Glomerular visceral epithelial cell (primary cell): ENCODE results near the gene TAAR6.
"Not testable (repeated sequence)": the region's sequence is repeated elsewhere in the genome, so short reads cannot be mapped to it uniquely, and the experiment has no call there.

Experiments used
- DNase-seq: peaks from one replicate; pipeline ENCODE4 v3.0.0-alpha.2; 2016; ENCODE audit errors: extremely low spot score

Gene TAAR6, protein sequence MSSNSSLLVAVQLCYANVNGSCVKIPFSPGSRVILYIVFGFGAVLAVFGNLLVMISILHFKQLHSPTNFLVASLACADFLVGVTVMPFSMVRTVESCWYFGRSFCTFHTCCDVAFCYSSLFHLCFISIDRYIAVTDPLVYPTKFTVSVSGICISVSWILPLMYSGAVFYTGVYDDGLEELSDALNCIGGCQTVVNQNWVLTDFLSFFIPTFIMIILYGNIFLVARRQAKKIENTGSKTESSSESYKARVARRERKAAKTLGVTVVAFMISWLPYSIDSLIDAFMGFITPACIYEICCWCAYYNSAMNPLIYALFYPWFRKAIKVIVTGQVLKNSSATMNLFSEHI

DNA sequence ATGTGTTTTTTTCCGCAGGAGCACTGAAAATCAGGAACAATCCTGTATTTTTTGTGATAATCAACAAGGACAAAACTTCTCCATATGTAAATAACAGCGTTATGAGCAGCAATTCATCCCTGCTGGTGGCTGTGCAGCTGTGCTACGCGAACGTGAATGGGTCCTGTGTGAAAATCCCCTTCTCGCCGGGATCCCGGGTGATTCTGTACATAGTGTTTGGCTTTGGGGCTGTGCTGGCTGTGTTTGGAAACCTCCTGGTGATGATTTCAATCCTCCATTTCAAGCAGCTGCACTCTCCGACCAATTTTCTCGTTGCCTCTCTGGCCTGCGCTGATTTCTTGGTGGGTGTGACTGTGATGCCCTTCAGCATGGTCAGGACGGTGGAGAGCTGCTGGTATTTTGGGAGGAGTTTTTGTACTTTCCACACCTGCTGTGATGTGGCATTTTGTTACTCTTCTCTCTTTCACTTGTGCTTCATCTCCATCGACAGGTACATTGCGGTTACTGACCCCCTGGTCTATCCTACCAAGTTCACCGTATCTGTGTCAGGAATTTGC is at the start of gene TAAR6:
Gene TAAR6, plus strand, starts transcription at position 102 of the 557 bp plus-strand sequence. Its CDS starts 0 bp downstream, at position 102.
- no peak for DNase-seq

DNA sequence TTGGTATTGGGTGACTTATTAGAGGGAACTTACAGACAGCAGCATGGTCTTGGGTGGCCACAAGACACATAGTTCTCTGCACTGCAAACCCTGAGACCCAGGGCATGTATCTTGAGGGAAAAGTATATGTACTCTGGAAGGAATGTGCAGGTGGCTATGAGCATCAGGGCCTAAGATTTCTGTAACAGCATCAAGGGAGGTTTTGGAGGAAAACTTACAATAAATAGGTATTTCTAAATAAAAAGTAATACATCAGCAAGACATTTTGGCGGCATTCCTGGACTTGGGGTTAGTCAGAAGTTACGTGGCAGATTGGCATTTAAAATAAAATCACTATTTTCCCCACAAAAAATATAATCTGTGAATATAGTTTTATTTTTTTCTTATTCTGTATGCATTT is 49.2 kb upstream of the TAAR6 start:
- no peak for DNase-seq

DNA sequence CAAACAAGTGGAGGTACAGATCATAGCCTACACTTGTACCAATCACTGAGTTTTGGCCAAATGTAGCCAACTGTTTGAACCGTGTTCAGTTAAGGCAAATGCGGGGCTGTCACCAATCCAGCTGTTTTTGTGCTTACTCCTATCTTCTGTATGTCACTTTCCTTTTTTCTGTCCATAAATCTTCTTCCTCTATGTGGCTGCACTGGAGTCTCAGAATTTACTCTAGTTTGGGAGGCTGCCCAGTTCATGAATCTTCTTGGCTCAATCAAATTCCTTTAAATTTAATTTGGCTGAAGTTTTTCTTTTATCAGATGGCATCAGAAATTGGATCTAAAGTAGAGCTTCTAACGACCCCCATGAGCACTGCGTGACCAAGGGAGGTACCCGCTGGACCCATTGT is 45.5 kb upstream of the TAAR6 start:
- no peak for DNase-seq

DNA sequence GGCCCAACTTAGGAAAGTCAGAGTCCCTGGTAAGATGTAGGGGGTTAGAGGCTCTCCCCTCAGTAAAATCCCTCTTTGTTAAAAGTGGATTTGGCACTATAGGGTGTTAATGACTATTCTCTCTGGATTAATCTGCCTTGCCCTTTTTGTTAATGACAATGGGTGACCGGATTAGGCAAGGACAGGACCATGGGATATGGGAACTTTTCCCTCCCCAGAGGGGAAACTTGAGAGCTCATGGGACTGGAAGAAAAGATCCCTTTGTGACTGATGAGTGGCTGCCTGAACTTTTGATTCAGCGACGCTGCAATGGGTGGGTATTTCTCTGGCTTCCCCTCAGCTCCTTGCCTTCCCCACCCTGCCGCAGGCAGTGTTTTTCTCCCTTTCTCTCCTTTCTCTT is 44.3 kb upstream of the TAAR6 start:
- no peak for DNase-seq

DNA sequence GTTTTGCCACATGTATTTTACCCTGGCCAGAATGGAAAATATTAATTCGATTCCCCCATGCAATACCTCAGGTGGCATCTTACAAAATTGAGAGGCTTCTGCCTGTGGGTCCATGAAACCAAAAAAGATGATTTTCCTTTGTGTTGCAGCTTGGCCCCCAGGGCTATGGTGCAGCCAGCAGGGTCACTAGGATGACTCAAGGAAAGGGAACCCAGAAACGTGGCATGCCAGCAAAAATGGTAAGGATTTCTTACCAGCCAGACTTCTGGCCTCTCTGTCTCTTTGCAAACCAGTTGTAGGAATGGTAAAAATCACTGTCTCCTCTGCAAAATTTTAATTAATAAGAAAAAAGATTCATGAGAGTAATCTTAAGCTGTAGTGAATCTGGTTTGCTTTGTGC is 43.7 kb upstream of the TAAR6 start:
- DNase-seq = no peak

DNA sequence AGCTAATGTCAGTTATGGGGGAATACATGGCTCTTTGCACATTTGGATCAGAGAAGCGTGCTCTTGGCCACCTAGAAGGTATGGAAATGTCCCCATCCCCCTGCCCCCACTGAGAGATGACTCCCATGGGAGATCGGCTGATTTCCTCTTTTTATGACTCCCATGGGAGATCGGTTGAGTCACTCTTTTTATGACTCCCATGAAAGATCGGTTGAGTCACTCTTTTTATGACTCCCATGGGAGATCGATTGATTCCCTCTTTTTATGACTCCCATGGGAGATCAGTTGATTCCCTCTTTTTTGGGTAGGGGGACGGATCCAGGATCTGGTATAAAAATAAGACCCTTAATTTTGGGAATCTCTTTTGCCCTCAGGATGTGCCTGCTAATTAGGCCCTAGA is 42.3 kb upstream of the TAAR6 start:
- no peak for DNase-seq

DNA sequence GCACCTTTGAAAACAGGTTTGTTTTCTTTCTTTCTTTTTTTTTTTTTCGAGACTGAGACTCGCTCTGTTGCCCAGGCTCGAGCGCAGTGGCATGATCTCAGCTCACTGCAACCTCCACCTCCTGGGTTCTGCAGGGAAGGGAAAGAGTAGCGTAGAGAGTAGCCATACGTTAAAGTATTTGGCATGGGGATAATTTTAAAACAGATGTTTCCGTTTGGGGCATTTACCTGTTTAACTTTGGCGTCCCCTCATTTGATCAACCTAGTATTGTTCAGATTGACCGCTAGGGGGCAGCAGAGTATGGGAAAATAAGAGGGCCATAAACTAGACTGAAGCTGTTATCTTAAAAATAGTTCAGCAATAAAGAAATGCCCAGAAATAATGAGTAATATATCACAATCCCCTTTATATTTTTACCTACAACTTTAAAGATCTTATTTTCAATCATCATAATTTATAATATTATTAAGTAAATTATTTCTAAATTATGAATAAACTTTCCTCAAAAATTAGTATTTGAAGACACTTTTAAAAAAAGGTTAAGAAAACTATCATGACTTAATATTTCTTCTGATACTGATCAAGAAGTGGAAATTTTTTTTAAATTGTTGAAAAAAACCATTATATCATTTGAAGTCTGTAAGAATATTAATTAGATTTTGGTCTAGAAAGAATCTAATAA is 39.7 kb upstream of the TAAR6 start:
- peak; percentile 73 for DNase-seq

DNA sequence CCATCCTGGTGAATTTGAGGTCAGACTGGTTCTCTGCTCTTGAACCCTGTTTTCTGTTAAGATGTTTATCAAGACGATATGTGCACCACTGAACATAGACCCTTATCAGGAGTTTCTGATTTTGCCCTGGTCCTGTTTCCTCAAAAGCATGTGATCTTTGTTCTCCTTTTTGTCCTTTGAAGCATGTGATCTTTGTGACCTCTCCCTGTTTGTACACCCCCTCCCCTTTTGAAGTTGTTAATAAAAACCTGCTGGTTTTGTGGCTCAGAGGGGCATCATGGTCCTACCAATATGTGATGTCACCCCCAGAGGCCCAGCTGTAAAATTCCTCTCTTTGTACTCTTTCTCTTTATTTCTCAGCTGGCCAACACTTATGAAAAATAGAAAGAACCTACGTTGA is 35.6 kb upstream of the TAAR6 start:
- not testable (repeated sequence) for DNase-seq

DNA sequence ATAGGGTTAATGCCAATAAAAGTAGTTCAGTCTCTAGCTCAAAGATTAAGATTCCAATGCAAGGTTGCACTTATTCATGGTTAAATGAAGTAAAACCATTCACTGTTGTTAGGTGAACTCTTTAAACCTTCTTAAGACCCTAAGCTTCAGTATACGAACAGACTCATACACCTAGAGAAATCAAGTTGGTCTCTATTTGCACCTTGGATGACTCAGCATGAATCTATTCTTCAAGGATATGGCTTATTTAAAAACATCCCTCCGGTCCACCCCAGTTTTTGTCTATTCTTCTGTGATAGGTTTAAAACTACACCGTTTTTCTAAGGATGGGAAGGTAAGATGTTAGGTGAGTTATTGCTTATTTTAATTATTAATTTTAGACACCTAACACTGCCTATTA is 33.0 kb upstream of the TAAR6 start:
- no peak for DNase-seq

DNA sequence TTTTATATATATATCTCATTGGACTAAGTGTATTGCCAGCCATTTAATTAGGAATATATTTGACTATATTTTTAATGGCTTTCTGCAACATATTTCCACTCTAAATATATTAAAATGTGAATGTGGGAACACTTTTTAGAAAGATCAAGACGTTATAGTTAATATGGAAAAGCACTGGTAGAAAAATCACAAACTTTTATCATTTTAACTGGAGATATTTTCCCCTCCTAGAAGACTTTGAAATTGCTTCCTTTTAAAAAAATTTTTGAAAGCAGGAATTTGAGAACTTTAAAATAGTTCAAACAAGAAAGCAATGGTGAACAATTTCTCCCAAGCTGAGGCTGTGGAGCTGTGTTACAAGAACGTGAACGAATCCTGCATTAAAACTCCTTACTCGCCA is 32.1 kb upstream of the TAAR6 start, which contains the start of gene TAAR9:
Gene TAAR9, plus strand, starts transcription at position 301 of the 400 bp plus-strand sequence. Its CDS starts 13 bp downstream, at position 314.
- DNase-seq = no peak

DNA sequence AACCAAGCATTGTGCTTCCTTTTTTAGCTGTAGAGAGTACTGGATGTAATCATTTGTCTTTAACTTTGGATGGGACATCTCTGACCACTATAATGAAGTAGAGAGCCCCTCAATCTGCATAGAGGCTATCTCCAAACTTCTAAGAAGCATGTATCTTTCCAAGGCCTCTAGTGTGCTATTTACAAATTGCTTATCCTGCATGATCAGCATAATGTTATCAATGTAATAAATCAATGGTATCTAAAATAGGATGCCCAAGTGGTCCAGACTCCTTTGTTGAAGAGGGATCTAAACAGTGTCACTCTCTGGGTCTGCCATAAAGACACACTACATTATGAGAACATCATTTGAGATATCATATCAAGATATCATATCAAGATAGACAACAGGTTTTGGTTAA is 25.3 kb upstream of the TAAR6 start:
- DNase-seq = no peak

DNA sequence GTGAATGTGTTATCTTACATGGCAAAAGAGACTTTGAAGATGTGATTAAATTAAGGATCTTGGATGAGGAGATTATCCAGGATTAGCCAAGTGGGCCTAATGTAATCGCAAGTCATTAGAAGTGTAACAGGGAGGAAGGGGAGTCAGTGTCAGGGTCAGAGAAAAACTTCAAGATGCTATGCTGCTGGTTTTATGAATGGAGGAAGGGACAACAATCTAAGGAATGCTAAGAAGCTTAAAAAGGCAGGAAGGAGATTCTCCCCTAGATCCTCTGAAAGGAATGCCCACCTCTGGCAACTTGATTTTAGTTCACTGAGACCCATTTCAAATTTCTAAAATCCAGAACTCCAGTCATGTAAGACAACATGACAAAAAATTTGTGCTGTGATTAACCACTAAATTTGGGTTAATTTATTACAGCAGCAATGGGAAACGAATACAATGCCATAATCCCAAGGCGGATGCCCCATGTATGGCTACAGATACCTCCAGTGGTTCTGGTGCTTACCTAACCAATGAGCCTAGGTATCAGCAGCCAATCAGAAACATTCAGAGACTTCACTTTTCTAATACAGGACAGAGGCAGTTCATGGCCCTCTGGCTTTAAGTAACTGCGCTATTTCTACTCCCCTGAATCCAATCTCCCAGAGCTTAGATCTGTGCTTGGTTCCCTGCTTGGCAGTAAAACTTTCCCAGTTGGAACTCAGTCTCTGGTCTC is 21.2 kb upstream of the TAAR6 start:
- DNase-seq = no peak

DNA sequence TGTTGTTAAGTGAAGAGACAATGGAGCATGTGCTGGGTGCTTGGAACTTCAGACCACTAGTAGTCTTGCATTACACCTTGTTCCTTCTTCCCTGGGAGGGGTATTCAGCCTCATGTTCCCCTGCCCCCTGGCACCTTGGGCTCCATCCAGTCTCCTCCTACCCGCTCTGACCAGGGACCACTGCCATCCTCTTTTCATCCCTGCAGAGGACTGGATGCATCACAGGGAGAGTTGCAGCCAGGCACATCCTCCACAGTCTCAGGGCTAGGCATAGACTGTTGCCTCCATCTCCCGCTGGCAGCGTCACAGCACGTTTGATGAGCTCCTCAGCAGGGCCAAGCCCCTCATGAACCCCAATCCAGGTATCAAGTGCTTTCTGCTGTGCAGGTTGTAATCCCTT is 18.9 kb upstream of the TAAR6 start:
- DNase-seq = no peak

DNA sequence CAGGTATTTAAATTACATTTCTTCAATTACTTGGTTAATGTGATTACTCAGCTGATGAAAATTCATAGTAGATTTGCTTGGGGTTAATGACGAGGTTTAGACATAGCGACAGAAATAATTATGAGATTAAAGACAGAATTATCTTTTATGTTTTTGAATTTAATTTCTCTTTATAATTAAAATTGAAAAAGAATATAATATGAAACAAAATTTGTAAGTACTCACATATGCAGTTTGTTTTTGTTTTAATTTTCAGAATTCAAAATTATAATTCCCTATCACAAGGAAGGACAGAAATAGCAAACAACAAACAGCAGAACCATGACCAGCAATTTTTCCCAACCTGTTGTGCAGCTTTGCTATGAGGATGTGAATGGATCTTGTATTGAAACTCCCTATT is 17.8 kb upstream of the TAAR6 start, which contains the start of gene TAAR8:
Gene TAAR8, plus strand, starts transcription at position 301 of the 400 bp plus-strand sequence. Its CDS starts 21 bp downstream, at position 322.
- DNase-seq = no peak

DNA sequence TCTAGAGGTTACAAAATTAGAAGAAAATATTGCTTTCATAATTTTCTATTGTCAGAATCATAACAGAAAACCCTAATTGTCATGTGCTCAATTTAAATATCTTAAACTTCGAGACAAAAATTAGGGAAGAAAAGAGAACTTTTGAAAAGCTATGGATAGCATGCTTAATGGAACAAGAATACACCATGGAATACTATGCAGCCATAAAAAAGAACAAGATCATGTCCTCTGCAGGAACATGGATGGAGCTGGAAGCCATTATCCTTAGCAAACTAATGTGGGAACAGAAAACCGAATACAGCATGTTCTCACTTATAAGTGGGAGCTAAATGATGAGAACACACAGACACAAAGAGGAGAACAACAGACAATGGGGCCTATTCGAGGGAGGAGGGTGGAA is 10.0 kb upstream of the TAAR6 start:
- not testable (repeated sequence) for DNase-seq

DNA sequence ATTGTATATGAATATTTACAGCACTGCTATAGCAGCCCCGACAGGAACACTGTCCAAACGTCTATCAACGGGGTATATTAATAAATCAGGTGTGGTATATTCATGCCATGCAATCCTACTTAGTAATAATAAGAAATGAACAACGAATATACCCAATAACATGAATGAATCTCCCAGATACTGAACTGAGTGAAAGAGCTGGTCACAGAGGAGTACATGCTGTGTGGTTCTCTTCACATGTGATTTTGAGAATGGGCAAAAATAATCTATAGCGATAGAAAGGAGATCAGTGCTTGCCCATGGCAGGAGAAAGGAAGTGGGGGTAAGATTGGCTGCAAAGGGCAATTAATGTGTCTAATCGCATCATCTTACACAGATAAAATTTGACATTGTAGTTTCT is 3.7 kb upstream of the TAAR6 start:
- no peak for DNase-seq

DNA sequence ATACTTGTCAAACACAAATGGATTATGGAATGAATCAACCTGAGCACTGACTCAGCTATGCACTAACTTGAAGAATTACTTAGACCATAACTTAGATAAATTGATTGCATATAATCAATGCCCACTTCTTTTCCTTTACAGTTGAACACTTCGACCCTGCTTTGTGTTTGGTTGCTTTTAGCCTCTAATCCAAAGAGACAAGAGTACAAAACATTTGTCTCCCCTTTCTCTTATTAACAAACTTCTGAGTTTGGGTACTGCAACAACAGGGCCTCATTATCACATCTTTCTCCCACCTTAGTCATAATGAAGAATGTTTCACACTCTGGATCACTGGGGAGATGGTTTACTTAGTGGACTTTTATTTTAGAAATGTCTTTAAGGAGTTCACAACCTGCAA is 2.6 kb upstream of the TAAR6 start:
- no peak for DNase-seq

DNA sequence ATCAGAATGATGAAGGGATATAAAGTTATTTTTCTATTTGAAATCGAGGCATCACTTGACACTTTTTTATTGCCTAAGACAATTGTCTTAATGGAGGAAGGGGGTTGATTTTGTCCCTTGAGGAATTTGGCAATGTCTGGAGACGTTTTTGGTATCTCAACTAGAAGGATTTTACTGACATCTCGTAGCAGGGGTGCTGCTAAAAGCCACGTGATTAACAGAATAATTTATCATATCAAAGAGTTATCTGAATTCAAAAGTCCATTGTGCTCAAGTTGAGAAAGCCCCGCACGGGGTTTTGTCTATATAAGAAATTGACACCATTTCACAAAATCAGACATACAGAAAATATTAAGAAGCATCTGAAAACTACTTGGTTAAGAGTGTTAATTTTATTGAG is 1.5 kb upstream of the TAAR6 start:
- no peak for DNase-seq

DNA sequence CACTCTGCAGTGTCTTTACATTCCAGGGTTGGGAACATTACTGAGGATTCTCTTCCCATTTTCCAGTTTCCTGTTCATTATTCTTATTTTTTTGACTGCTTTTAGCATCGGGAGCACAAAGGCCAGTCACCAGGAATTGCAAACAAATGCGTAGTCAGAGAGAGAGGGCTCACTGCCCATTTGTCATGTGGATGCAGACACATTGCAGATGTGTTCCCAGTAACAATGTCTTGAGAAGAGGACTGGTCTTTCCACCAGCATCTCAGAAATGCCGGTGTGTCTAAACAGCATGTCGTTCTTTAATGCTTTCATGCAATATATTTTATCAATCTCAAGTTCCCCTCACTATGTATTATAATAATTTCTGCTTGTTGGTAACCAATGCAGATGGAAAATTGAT is 952 bp upstream of the TAAR6 start:
- no peak for DNase-seq

DNA sequence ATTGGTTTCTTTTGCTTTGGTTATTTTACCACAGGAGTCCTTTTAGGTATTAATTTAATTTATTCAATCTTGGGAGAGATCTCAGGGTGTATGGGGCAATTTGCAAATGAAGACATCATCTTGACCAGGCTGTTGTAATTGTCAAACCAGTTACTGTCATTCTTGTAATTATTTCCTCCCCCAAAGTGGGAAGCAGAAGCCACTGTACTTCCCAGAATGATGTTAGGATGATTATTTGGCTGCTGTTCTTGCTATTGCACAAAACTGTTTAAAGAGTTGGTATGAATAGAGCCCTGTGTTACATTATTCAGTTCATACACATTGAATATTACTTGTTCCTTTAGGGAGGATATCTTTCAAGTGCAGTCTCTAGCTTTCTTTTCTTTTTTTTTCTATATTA is 1.7 kb downstream of the TAAR6 start:
- no peak for DNase-seq

DNA sequence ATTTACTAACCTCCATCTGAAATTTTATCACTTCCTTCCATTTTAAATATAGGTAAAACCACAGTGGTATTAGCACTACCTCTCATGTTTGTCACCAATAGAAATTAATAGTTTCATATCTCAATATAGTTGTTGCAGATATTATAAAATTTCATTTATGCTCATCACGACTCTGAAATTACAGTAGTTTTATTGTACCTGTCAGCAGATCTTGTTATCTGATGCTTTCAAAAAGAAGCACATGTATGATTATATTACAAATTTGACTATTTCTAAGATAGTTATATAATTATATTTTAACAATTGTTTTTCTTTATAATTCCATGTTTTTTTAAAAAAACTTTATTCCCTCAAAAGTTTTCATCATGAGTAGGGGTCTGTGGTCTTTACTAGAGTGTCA is 14.6 kb downstream of the TAAR6 start:
- DNase-seq = no peak

DNA sequence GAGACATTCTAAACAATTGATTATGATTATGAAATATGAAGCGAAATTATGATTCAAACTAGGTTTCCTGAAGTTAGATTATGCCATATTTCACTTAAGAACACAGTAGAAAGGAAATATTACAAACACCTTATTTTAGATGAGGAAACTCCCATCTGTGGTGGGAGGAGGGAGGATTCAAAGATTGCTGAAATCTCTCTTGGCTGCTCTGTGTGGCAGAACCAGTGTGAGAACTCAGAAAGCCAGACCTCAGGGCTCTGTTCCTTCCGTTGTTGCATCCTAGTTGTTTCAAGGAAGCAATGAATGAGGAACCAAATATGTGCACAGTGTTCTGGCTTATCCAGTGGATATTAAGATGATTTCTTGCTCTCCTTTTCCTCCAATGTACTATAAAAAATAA is 17.3 kb downstream of the TAAR6 start:
- DNase-seq = no peak
